Measurements from ENCODE around the gene MYO15B. TPM values are rescaled to one million over a fixed set of nuclear protein-coding genes. Genes with fewer than 3 reads are reported as not detected.

MYO15B gene
- total and polyA plus RNA-seq, 10 donors = 123 to 569 (median 347) TPM

DNA sequence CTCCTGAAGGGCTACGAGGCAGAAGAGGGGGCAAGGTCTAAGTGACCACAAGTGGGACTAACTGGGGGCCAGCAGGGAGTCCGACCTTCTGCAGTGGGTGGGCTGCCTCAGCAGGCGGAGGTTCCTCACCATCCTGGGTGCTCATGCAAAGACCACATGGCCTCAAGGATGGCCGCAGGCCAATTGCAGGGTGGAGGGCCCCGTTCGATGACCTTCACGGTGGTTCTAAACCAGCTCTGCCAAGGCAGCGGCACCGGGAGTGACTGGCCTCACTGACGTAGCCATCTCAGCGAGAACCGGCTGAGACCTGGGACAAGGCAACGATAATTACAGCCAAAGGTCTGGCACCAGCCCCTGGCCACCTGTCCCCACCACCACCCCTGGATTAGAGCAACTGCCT, 51.3 kb downstream of the MYO15B start:
- no peak overlapping the region for H3K27ac ChIP-seq
- WGBS, 5 donors = 89 to 94% (median 90%) methylated on average over 13 of the region's 13 CpGs
- H3K27me3 ChIP-seq (replicated peaks in 1 of 7) = no peaks in the 10 kb centered on the region
- peaks cover 4 to 17% (median 7%) of the 10 kb centered on the region in 6 donors for H3K4me1 ChIP-seq
- H3K4me3 ChIP-seq = no peak overlapping the region
- peaks cover 0 to 76% (median 13%) of the 10 kb centered on the region in 6 donors for H3K36me3 ChIP-seq
- TF ChIP-seq POLR2A (IDR thresholded peaks at IDR 0.05) (no peak), POLR2AphosphoS5 (IDR thresholded peaks at IDR 0.05) (no peak)
- TF ChIP-seq, protein P1, sequence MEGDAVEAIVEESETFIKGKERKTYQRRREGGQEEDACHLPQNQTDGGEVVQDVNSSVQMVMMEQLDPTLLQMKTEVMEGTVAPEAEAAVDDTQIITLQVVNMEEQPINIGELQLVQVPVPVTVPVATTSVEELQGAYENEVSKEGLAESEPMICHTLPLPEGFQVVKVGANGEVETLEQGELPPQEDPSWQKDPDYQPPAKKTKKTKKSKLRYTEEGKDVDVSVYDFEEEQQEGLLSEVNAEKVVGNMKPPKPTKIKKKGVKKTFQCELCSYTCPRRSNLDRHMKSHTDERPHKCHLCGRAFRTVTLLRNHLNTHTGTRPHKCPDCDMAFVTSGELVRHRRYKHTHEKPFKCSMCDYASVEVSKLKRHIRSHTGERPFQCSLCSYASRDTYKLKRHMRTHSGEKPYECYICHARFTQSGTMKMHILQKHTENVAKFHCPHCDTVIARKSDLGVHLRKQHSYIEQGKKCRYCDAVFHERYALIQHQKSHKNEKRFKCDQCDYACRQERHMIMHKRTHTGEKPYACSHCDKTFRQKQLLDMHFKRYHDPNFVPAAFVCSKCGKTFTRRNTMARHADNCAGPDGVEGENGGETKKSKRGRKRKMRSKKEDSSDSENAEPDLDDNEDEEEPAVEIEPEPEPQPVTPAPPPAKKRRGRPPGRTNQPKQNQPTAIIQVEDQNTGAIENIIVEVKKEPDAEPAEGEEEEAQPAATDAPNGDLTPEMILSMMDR (IDR thresholded peaks at IDR 0.05 in 8 of 11, conservative IDR thresholded peaks at IDR 0.05 in 3 of 11) = no peak
- no peaks in the 10 kb centered on the region for H3K9me3 ChIP-seq
- intact Hi-C loops (cut with DNase I; ENCODE audit: low total_unique reads) = no loop called here
- peak; percentile 66 for DNase-seq

DNA sequence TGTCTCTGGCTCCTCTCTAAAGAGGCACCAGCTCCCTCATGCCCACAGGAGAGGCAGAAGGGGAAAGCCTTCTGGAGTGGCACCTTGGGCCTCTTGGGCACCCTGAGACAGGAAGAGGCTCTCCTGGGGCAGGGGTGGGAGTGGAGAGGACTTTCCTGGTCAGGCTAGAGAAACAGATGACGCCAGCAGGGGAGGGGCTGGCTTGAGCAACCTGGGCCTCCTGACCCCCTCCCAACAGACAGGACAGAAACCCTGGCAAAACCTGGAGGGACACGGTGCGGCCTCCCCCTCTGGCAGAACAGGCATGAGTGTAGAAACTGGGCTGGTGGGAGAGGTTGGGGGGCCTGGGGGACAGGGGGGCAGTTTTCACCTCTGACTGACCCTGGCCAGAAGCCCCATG, 51.7 kb downstream of the MYO15B start:
- intact Hi-C loops (cut with DNase I; ENCODE audit: low total_unique reads) = no loop called here
- Histone ChIP-seq H3K9me3 (no peaks in the 10 kb centered on the region), H3K4me1 (peaks cover 0 to 13% (median 3%) of the 10 kb centered on the region in 6 donors), H3K27me3 (replicated peaks in 1 of 7) (no peaks in the 10 kb centered on the region), H3K4me3 (no peak overlapping the region), H3K27ac (no peak overlapping the region), H3K36me3 (peaks cover 0 to 80% (median 13%) of the 10 kb centered on the region in 6 donors)
- peak; percentile 47 for DNase-seq
- WGBS, 5 donors = 75 to 93% (median 87%) methylated on average over 1 to 3 of the region's 3 CpGs
- TF ChIP-seq, protein P1 (IDR thresholded peaks at IDR 0.05 in 8 of 11, conservative IDR thresholded peaks at IDR 0.05 in 3 of 11) = no peak
- TF ChIP-seq POLR2AphosphoS5 (IDR thresholded peaks at IDR 0.05) = no peak
- TF ChIP-seq POLR2A (IDR thresholded peaks at IDR 0.05) = no peak

GRCh38 chr17:75639771-75640555, 52.4 kb downstream of the MYO15B start:
- Histone ChIP-seq H3K9me3 (no peaks in the 10 kb centered on the region), H3K27me3 (replicated peaks in 1 of 7) (no peaks in the 10 kb centered on the region), H3K4me3 (no peak overlapping the region), H3K27ac (no peak overlapping the region), H3K36me3 (peaks cover 0 to 83% (median 13%) of the 10 kb centered on the region in 6 donors), H3K4me1 (peaks cover 0 to 10% (median 0%) of the 10 kb centered on the region in 6 donors)
- TF ChIP-seq POLR2AphosphoS5 (IDR thresholded peaks at IDR 0.05) = no peak
- TF ChIP-seq, protein P1 (IDR thresholded peaks at IDR 0.05 in 8 of 11, conservative IDR thresholded peaks at IDR 0.05 in 3 of 11) = no peak
- TF ChIP-seq POLR2A (IDR thresholded peaks at IDR 0.05) = no peak
- DNase-seq = peak; percentile 67
- WGBS, 5 donors = 88 to 95% (median 93%) methylated on average over 19 to 30 of the region's 30 CpGs
- intact Hi-C loops (cut with DNase I; ENCODE audit: low total_unique reads) = no loop called here

DNA sequence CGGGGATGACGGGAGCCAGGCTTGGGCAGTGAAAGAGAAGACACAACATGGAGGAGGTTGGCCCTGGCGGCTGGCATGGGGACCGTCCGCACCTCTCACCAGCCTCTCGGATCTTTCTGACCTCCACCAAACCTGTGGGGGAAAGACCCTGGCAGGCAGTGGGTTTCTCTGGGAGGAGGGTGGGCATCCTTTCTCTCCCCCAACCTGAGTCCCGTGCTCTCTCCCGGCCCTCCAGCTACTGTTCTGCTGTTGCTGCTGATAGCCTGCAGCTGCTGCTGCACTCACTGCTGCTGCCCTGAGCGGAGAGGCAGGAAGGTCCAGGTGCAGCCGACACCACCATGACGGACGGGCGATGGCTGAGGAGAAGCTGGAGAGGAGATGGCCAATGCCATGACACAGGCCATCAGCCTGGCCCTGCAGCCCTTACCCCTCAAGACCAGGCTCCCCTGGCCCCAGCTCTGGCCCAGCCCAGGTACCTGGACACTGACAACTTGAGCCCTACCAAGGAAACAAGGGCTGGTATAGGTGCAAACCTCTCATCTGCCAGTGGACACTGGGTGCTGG, 53.0 kb downstream of the MYO15B start:
- Histone ChIP-seq H3K27me3 (replicated peaks in 1 of 7) (no peaks in the 10 kb centered on the region), H3K36me3 (peaks cover 0 to 86% (median 13%) of the 10 kb centered on the region in 6 donors), H3K4me3 (no peak overlapping the region), H3K4me1 (peaks cover 0 to 16% (median 3%) of the 10 kb centered on the region in 6 donors), H3K9me3 (no peaks in the 10 kb centered on the region), H3K27ac (no peak overlapping the region)
- DNase-seq = peak; percentile 56
- intact Hi-C loops (cut with DNase I; ENCODE audit: low total_unique reads) = no loop called here
- 92 to 95% (median 94%) methylated on average over 5 to 13 of the region's 13 CpGs for WGBS, 5 donors
- TF ChIP-seq, protein P1 (IDR thresholded peaks at IDR 0.05 in 8 of 11, conservative IDR thresholded peaks at IDR 0.05 in 3 of 11) = no peak
- TF ChIP-seq POLR2AphosphoS5 (IDR thresholded peaks at IDR 0.05) = no peak
- no peak for TF ChIP-seq POLR2A (IDR thresholded peaks at IDR 0.05)

Measured in spleen (tissue), 11 donors.